Neural crest cell (in vitro differentiated cells): ENCODE results near the gene CASZ1. TPM values are rescaled to one million over a fixed set of nuclear protein-coding genes. Genes with fewer than 3 reads are reported as not detected.

Source experiments
- DNase-seq: peaks from one replicate; pipeline ENCODE4 v3.0.0; 2021; ENCODE audit warnings: low read depth, mixed read lengths, low spot score
- H3K27ac Mint-ChIP-seq: one replicate; pipeline ENCODE4 v1.8.0; 2021; ENCODE audit warnings: mild to moderate bottlenecking, mixed read lengths; ENCODE audit not compliant: unreplicated experiment
- H3K27me3 Mint-ChIP-seq: 2 replicates; pipeline ENCODE4 v1.8.0; 2021; ENCODE audit warnings: low read depth, mild to moderate bottlenecking, mixed read lengths
- H3K36me3 Mint-ChIP-seq: 2 replicates; pipeline ENCODE4 v1.8.0; 2021; ENCODE audit warnings: low read depth, mild to moderate bottlenecking, mixed read lengths
- H3K4me1 Mint-ChIP-seq: 2 replicates; pipeline ENCODE4 v1.8.0; 2021; ENCODE audit warnings: mixed read lengths
- H3K4me3 Mint-ChIP-seq: one replicate; pipeline ENCODE4 v1.8.0; 2021; ENCODE audit warnings: mild to moderate bottlenecking, mixed read lengths
- H3K9me3 Mint-ChIP-seq: 2 replicates; pipeline ENCODE4 v1.8.0; 2021; ENCODE audit warnings: mixed read lengths
- total RNA-seq: library from RNA; stranded (reverse); gene quantifications from 2 replicates; pipeline ENCODE4 v1.2.1, GENCODE V29; 2021
- TF ChIP-seq, protein P1 (sequence below): fragments of 200-600 bp; sonication (generic); conservative IDR thresholded peaks from 2 replicates; pipeline ENCODE4 v1.5.0; 2021; ENCODE audit warnings: antibody characterized with exemption, mild to moderate bottlenecking

The CASZ1 gene
- total RNA-seq, 1 donor from 2014 or later = 2.6 TPM

DNA sequence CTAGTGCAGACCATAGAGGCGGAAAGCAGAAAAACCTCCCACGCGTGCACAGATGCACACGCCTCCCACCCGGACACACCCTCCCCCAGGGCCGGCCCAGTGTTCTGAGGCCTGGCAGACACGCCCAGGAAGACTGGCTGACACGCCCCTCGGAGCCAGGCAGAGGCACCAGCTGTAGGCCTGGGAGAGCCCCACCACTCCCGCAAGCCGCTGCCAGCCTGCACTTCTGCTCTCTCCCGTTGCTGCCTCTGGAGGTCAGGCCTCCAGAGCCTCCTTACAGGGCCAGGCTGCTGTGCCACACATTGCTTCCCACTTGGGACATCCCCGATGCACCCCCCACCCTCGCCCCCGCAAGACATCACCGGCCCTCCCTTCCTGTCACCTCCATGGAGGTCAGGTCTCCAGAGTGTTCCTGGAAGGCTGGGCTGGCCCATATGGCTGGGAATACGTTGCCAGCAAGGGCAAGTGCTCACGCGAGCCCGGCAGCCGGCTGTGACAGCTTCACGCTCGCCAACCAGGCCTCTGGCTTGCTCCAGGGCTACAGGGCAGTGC, 40.4 kb downstream of the CASZ1 start:
- peaks cover 5% of the 10 kb centered on the region for H3K4me1 Mint-ChIP-seq
- TF ChIP-seq, protein P1, sequence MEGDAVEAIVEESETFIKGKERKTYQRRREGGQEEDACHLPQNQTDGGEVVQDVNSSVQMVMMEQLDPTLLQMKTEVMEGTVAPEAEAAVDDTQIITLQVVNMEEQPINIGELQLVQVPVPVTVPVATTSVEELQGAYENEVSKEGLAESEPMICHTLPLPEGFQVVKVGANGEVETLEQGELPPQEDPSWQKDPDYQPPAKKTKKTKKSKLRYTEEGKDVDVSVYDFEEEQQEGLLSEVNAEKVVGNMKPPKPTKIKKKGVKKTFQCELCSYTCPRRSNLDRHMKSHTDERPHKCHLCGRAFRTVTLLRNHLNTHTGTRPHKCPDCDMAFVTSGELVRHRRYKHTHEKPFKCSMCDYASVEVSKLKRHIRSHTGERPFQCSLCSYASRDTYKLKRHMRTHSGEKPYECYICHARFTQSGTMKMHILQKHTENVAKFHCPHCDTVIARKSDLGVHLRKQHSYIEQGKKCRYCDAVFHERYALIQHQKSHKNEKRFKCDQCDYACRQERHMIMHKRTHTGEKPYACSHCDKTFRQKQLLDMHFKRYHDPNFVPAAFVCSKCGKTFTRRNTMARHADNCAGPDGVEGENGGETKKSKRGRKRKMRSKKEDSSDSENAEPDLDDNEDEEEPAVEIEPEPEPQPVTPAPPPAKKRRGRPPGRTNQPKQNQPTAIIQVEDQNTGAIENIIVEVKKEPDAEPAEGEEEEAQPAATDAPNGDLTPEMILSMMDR = no peak
- H3K27ac Mint-ChIP-seq = no peak overlapping the region
- H3K9me3 Mint-ChIP-seq = no peaks in the 10 kb centered on the region
- no peak for DNase-seq
- H3K36me3 Mint-ChIP-seq = no peaks in the 10 kb centered on the region
- H3K27me3 Mint-ChIP-seq = peaks cover 41% of the 10 kb centered on the region
- no peak overlapping the region for H3K4me3 Mint-ChIP-seq

DNA sequence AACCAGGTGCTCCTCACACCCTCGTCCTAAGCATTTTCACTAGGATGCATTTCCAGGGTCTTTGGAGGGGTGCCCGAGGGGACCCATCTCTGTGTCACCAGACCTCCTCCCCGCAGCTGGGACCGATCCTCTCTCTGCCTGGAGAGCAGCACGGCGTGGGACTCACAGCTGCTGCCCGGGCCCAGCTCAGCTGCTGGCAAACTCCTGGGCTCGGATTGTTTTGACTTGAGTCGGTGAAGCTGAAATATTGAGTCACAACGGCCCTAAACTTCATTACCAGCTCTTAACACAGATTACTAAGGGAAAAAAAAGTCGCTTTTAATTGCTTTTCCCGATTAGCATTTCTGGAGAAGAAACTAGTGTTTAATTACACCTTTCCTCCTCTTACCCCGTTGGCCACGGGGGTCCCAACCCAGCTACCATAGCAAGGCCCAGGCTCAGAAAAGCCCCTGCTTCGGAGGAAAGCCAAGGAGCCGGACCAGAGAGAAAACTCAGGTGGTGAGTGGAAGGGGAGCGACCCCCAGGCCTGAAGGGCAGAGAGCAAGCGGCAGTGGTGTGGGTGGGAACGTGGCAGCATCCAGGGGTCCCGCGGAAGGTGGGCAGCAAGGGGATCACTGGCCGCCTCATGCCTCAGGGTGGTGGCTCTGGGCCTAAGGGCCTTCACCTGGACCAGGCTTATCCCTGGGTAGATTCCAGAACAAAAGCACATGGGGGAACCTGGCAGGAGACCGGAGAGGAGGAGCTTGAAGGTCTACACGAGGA, 41.7 kb downstream of the CASZ1 start:
- Mint-ChIP-seq H3K27me3 (peaks cover 45% of the 10 kb centered on the region), H3K27ac (no peak overlapping the region), H3K4me3 (no peak overlapping the region), H3K36me3 (no peaks in the 10 kb centered on the region), H3K4me1 (peaks cover 5% of the 10 kb centered on the region), H3K9me3 (no peaks in the 10 kb centered on the region)
- DNase-seq = no peak
- TF ChIP-seq, protein P1 = no peak

DNA sequence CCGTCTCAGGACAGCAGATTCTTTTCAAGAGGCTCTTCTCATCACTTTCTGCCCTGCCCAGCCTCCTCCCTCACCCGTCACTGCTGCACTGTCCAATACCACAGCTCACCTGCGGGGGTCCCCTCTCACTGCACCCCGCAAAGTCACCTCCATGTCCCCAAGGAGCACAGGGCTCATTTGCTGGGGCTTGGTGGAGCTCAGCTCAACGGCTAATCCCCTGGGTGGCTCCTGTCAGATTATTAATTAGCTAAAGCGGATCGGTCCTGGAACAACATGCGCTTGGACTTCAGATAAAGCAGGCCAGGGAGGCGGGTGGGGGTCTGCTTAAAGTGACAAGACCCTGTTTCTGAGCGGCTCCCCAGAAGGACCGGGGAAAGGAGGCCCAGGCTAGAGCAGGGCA, 43.1 kb downstream of the CASZ1 start:
- Mint-ChIP-seq H3K36me3 (no peaks in the 10 kb centered on the region), H3K27ac (no peak overlapping the region), H3K27me3 (peaks cover 51% of the 10 kb centered on the region), H3K4me1 (peaks cover 5% of the 10 kb centered on the region), H3K9me3 (no peaks in the 10 kb centered on the region), H3K4me3 (no peak overlapping the region)
- DNase-seq = no peak
- TF ChIP-seq, protein P1 = peak; percentile 39

DNA sequence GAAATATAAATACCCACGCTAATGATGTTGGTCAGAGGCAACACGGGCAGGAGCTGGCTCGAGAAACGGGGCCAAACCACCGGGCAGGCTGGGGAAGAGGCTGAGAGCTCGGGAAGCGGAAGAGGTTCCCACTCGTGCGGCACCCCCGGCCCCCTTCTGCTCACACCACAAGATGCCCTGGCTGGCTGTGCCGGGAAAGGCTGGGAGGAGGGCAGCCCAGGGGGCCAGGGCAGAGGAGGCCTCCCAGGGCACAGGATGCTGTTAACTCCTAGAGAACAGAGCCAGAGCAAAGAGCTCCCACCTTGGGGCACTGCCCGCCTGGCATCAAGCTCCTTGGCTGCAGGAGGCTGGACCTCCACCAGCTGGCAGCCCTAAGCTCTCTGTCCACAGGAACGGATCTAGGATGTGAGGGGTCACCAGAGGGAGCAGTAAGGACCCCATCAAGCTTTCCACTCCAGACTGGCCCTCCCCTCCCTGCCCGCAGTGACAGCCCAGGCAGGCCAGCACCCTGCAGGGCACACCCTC, 44.8 kb downstream of the CASZ1 start:
- no peaks in the 10 kb centered on the region for H3K36me3 Mint-ChIP-seq
- no peak for DNase-seq
- H3K27me3 Mint-ChIP-seq = peaks cover 38% of the 10 kb centered on the region
- no peak overlapping the region for H3K27ac Mint-ChIP-seq
- no peaks in the 10 kb centered on the region for H3K4me1 Mint-ChIP-seq
- no peaks in the 10 kb centered on the region for H3K9me3 Mint-ChIP-seq
- H3K4me3 Mint-ChIP-seq = no peak overlapping the region
- TF ChIP-seq, protein P1 = no peak

DNA sequence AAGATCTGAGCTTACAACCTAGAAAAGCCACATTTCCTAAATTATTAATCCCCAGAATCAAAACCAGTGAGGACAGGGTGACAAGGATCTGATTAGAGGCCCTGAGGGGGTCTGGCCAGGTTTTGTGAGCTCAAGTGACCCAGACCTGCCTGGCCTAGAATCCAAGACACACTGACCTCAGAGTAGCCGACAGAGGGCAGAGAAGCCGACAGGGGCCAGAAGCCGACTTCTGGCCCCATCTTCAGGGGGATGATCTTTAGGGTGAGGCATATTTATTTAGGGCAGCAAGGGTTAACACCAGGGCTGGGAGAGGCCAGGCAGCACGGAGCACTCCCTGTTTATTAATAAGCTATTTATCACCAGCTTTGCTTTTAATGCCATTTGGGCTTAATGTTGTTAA, 45.3 kb downstream of the CASZ1 start:
- peaks cover 38% of the 10 kb centered on the region for H3K27me3 Mint-ChIP-seq
- TF ChIP-seq, protein P1 = no peak
- H3K4me1 Mint-ChIP-seq = no peaks in the 10 kb centered on the region
- no peaks in the 10 kb centered on the region for H3K36me3 Mint-ChIP-seq
- no peak for DNase-seq
- no peaks in the 10 kb centered on the region for H3K9me3 Mint-ChIP-seq
- H3K27ac Mint-ChIP-seq = no peak overlapping the region
- no peak overlapping the region for H3K4me3 Mint-ChIP-seq
